ENCODE results near the gene SAMD3.
"Not testable (repeated sequence)": the region's sequence is repeated elsewhere in the genome, so short reads cannot be mapped to it uniquely, and the experiment has no call there.

DNA sequence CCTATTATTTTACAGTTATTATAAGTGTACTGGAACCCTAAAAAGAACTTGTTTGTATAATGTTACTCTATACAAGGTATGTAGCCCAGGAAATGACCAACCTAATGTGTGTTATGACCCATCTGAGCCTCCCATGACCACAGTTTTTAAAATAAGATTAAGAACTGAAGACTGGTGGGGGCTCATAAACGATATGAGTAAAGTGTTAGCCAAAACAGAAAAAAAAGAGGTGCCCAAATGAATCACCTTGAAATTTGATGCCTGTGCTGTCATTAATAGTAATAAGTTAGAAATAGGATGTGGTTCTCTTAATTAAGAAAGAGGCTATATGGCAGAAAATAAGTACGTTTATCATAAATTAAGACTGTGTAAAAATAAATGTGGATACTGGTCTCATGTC, 42.8 kb upstream of the SAMD3 start:
- TF ChIP-seq, protein P1, sequence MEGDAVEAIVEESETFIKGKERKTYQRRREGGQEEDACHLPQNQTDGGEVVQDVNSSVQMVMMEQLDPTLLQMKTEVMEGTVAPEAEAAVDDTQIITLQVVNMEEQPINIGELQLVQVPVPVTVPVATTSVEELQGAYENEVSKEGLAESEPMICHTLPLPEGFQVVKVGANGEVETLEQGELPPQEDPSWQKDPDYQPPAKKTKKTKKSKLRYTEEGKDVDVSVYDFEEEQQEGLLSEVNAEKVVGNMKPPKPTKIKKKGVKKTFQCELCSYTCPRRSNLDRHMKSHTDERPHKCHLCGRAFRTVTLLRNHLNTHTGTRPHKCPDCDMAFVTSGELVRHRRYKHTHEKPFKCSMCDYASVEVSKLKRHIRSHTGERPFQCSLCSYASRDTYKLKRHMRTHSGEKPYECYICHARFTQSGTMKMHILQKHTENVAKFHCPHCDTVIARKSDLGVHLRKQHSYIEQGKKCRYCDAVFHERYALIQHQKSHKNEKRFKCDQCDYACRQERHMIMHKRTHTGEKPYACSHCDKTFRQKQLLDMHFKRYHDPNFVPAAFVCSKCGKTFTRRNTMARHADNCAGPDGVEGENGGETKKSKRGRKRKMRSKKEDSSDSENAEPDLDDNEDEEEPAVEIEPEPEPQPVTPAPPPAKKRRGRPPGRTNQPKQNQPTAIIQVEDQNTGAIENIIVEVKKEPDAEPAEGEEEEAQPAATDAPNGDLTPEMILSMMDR (IDR thresholded peaks at IDR 0.05; ENCODE audit: low read depth, low read length, poor library complexity, severe bottlenecking) = not testable (repeated sequence)
- not testable (repeated sequence) for TF ChIP-seq EZH2phosphoT487 (IDR thresholded peaks at IDR 0.05; ENCODE audit: borderline replicate concordance, low read length)
